Activated CD8-positive, alpha-beta T cell treated with anti-CD3 and anti-CD28 coated beads for 36 hours (primary cell): ENCODE data around the gene BBS12. TPM values are rescaled to one million over a fixed set of nuclear protein-coding genes. Genes with fewer than 3 reads are reported as not detected.

Source experiments
- ATAC-seq: fragments of 200-7000 bp; cut with Tn5 transposase; one replicate; pipeline ENCODE4 v1.10.0; 2021; ENCODE audit warnings: mild to moderate bottlenecking, moderate library complexity
- CTCF ChIA-PET: fragments of 350-600 bp; sonication (Branson Sonifier 250); formaldehyde crosslinking; loops from one replicate; lab custom pipeline; 2021; ENCODE audit warnings: antibody characterized with exemption; lab: Charles Lee
- POLR2A ChIA-PET: fragments of 350-600 bp; sonication (Branson Sonifier 250); formaldehyde crosslinking; loops from one replicate; lab custom pipeline; 2021; ENCODE audit warnings: antibody characterized with exemption; lab: Charles Lee
- DNase-seq: peaks from one replicate; pipeline ENCODE4 v3.0.0-alpha.2; 2020
- H3K27ac Mint-ChIP-seq: one replicate; pipeline ENCODE4 v1.8.0; 2021; ENCODE audit warnings: mild to moderate bottlenecking, mixed read lengths
- H3K27me3 Mint-ChIP-seq: one replicate; pipeline ENCODE4 v1.8.0; 2021; ENCODE audit warnings: mixed read lengths
- H3K36me3 Mint-ChIP-seq: one replicate; pipeline ENCODE4 v1.8.0; 2021; ENCODE audit warnings: low read depth, mixed read lengths
- H3K4me1 Mint-ChIP-seq: one replicate; pipeline ENCODE4 v1.8.0; 2021; ENCODE audit warnings: low read depth, mixed read lengths
- H3K4me3 Mint-ChIP-seq: one replicate; pipeline ENCODE4 v1.8.0; 2021; ENCODE audit warnings: mild to moderate bottlenecking, moderate library complexity, mixed read lengths
- H3K9me3 Mint-ChIP-seq: one replicate; pipeline ENCODE4 v1.8.0; 2021; ENCODE audit warnings: mixed read lengths
- intact Hi-C: fragments of 100-400 bp; cut with micrococcal nuclease; formaldehyde crosslinking; loops from one replicate; pipeline ENCODE4 v1.10.0; 2022
- total RNA-seq, 2 experiments: library from RNA; stranded (reverse); gene quantifications; one replicate each; pipeline ENCODE4 v1.2.3, GENCODE V29; 2021
- TF ChIP-seq, protein P1 (sequence below): fragments of 200-600 bp; IDR thresholded peaks from one replicate; pipeline ENCODE4 v1.8.0; 2022; ENCODE audit warnings: antibody characterized with exemption, mild to moderate bottlenecking

Gene BBS12
- total RNA-seq, 2 experiments from 2014 or later: 0.74 to 0.89 TPM

DNA sequence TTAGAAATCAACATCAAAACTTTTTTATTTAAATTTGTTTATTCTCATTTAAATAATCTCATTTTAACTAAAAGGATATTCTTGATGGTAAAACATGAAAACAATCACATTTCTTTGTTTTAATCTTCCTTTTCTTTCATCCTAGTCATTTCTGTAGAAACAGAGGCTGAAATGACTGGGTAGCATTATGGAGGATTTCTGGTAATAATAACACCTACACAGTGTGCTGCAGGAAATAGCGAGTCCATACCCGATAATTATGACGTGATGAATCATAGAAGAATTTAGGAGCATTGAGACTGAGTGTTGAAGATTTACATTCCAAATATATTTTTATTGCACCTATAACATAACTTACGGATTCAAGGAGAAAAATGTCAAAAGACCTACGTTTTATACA is 31.4 kb upstream of the BBS12 start:
- peak; percentile 35 for DNase-seq
- intact Hi-C loops: no loop called here
- H3K27me3 Mint-ChIP-seq: peaks cover 21% of the 10 kb centered on the region
- peak overlapping the region; percentile 43 for H3K27ac Mint-ChIP-seq
- H3K9me3 Mint-ChIP-seq: peaks cover 2% of the 10 kb centered on the region
- ChIA-PET POLR2A (interaction anchor here (1.2 kb wide), 1 partner anchor 9 kb away, joined by 4 read pairs; no protein-coding TSS in a partner anchor), CTCF (interaction anchor here (1.4 kb wide), 1 partner anchor 57 kb away, joined by 3 read pairs; no protein-coding TSS in a partner anchor)
- H3K4me3 Mint-ChIP-seq: no peak overlapping the region
- H3K4me1 Mint-ChIP-seq: peaks cover 16% of the 10 kb centered on the region
- H3K36me3 Mint-ChIP-seq: no peaks in the 10 kb centered on the region
- peak; percentile 79 for ATAC-seq
- TF ChIP-seq, protein P1, sequence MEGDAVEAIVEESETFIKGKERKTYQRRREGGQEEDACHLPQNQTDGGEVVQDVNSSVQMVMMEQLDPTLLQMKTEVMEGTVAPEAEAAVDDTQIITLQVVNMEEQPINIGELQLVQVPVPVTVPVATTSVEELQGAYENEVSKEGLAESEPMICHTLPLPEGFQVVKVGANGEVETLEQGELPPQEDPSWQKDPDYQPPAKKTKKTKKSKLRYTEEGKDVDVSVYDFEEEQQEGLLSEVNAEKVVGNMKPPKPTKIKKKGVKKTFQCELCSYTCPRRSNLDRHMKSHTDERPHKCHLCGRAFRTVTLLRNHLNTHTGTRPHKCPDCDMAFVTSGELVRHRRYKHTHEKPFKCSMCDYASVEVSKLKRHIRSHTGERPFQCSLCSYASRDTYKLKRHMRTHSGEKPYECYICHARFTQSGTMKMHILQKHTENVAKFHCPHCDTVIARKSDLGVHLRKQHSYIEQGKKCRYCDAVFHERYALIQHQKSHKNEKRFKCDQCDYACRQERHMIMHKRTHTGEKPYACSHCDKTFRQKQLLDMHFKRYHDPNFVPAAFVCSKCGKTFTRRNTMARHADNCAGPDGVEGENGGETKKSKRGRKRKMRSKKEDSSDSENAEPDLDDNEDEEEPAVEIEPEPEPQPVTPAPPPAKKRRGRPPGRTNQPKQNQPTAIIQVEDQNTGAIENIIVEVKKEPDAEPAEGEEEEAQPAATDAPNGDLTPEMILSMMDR: no peak

DNA sequence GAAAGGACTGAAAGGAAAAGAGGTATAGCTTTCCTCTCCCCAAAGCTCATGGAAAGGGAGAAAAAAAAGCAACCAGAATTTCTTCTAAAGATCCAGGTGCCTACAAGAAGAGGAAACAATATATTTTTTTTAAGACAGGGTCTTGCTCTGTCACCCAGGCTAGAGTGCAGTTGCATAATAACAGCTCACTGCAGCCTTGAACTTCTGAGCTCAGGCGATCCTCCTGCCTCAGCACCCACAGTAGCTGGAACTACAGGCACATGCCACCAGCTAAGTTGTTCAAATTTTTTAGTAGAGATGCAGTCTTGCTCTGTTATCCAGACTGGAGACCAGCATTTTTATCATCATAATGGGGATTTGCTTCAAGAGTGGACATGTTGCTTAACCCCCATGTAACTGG is 30.5 kb upstream of the BBS12 start:
- DNase-seq: no peak
- Mint-ChIP-seq H3K27ac (no peak overlapping the region), H3K4me3 (no peak overlapping the region), H3K27me3 (peaks cover 15% of the 10 kb centered on the region), H3K9me3 (peaks cover 2% of the 10 kb centered on the region), H3K36me3 (no peaks in the 10 kb centered on the region), H3K4me1 (peaks cover 16% of the 10 kb centered on the region)
- TF ChIP-seq, protein P1: no peak
- intact Hi-C loops: no loop called here
- ChIA-PET POLR2A (no interaction called here), CTCF (interaction anchor here (0.8 to 1.0 kb wide), 2 partner anchors 9 to 15 kb away, joined by 3 to 5 read pairs; no protein-coding TSS in a partner anchor)
- no peak for ATAC-seq

DNA sequence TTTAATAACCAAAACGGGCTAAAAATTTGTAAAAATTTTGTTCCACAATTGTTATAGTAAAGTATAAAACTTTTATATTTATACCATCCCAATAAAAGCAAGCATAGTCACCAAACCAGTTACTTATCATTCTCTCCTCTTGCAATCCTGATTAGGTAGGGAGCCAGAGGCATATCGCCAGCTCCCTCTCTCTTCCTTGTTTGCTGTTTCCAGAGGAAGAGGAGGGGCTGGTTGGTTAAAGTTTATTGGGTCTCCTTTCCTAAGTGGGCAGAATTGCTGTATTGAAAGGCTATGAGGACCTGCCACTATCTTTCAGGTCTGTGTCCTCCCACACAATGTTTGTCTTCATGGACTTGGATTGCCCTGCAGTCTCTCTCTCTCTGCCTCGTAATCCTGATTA is 29.6 kb upstream of the BBS12 start:
- ATAC-seq (no peak), DNase-seq (no peak)
- CTCF ChIA-PET: no interaction called here
- Mint-ChIP-seq H3K4me1 (peaks cover 16% of the 10 kb centered on the region), H3K27ac (no peak overlapping the region), H3K9me3 (peaks cover 2% of the 10 kb centered on the region), H3K27me3 (peaks cover 8% of the 10 kb centered on the region), H3K36me3 (no peaks in the 10 kb centered on the region), H3K4me3 (no peak overlapping the region)
- TF ChIP-seq, protein P1: no peak
- POLR2A ChIA-PET: interaction anchor here (0.6 kb wide), 1 partner anchor 468 kb away, joined by 3 read pairs; no protein-coding TSS in a partner anchor
- intact Hi-C loops: no loop called here

DNA sequence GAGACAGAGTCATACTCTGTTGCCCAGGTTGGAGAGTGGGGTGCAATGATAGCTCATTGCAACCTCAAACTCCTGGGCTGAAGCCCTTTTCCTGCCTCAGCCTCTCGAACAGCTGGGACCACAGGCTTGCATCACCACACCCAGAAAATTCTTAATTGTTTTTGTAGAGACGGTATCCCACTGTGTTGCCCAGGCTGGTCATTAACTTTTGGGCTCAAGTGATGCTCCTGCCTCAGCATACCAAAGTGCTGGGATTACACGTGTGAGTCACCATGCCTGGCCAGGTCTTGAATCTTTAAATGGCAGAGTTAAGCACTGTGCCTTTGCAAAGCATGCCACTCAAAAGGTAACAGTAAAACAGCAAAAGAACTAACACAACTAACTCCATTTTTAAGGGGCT is 28.6 kb upstream of the BBS12 start:
- TF ChIP-seq, protein P1: no peak
- POLR2A ChIA-PET: no interaction called here
- intact Hi-C loops: no loop called here
- Mint-ChIP-seq H3K27ac (no peak overlapping the region), H3K36me3 (no peaks in the 10 kb centered on the region), H3K27me3 (peaks cover 8% of the 10 kb centered on the region), H3K4me1 (peaks cover 16% of the 10 kb centered on the region), H3K4me3 (no peak overlapping the region), H3K9me3 (peaks cover 2% of the 10 kb centered on the region)
- CTCF ChIA-PET: interaction anchor here (1.1 to 1.9 kb wide), 2 partner anchors 14 to 54 kb away, joined by 3 to 6 read pairs; no protein-coding TSS in a partner anchor
- DNase-seq (no peak), ATAC-seq (no peak)

DNA sequence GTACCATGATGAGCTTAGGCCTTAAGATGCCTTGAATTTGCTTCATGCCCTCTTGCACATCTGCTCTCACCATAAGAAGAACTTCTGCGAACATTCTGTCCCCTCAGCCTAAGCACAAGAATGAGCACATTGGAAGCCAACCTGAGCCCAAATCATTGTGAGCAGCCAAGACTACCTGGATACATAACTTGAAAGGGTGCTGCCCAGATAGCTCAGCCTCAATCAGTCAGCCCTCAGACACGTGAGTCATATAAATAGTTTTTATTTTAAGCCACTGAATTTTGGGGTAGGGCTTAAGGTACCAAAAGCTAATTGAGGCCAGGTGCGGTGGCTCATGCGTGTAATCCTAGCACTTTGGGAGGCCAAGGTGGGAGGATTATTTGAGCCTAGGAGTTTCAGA is 27.5 kb upstream of the BBS12 start:
- H3K27ac Mint-ChIP-seq: no peak overlapping the region
- intact Hi-C loops: no loop called here

More for the DNA sequence above, 27.5 kb upstream of the BBS12 start:
- ATAC-seq (peak; percentile 19), DNase-seq (no peak)
- ChIA-PET POLR2A (interaction anchor here (0.7 to 0.8 kb wide), 2 partner anchors 39 to 121 kb away, joined by 3 read pairs; no protein-coding TSS in a partner anchor), CTCF (interaction anchor here (1.2 to 1.9 kb wide), 2 partner anchors 13 to 53 kb away, joined by 3 to 6 read pairs; no protein-coding TSS in a partner anchor)
- TF ChIP-seq, protein P1: no peak
- H3K4me3 Mint-ChIP-seq: no peak overlapping the region
- H3K27me3 Mint-ChIP-seq: peaks cover 8% of the 10 kb centered on the region
- H3K36me3 Mint-ChIP-seq: no peaks in the 10 kb centered on the region
- H3K9me3 Mint-ChIP-seq: peaks cover 2% of the 10 kb centered on the region
- H3K4me1 Mint-ChIP-seq: peaks cover 16% of the 10 kb centered on the region
